ENCODE measurements around the gene OPN5. TPM values are rescaled to one million over a fixed set of nuclear protein-coding genes. Genes with fewer than 3 reads are reported as not detected.

Gene OPN5
- total RNA-seq, 1 experiment from 2014 or later, result not detected

GRCh38 chr6:47819461-47819860 lies 37.6 kb downstream of the OPN5 start:
- no peaks in the 10 kb centered on the region for H3K9me3 ChIP-seq (ENCODE audit: insufficient read depth, low read depth)
- no TSS peak for BruUV-seq (replicated peaks)
- H3K4me2 ChIP-seq, result no peak overlapping the region
- intact Hi-C loops (cut with micrococcal nuclease; ENCODE audit: unreplicated experiment), result no loop called here
- no peaks in the 10 kb centered on the region for H4K20me1 ChIP-seq (ENCODE audit: insufficient read depth)
- no peak overlapping the region for H3K4me3 ChIP-seq
- ChIA-PET POLR2A (ENCODE audit: unreplicated experiment) (no interaction called here), CTCF (interaction anchor here (0.7 kb wide), 1 partner anchor 32 kb away, joined by 9 read pairs; no protein-coding TSS in a partner anchor)
- H3K27ac ChIP-seq, result no peak overlapping the region
- no peaks in the 10 kb centered on the region for H3K36me3 ChIP-seq (ENCODE audit: low read depth)
- no peaks in the 10 kb centered on the region for H3K4me1 ChIP-seq (replicated peaks; ENCODE audit: insufficient read depth)
- TF ChIP-seq EZH2 (IDR thresholded peaks at IDR 0.05; ENCODE audit: low read depth) (no peak), CTCF (conservative IDR thresholded peaks at IDR 0.05) (no peak)
- H3K9me2 ChIP-seq (ENCODE audit: insufficient read depth), result no peaks in the 10 kb centered on the region; the same call in 1 of the 2 replicates
- H3K27me3 ChIP-seq (ENCODE audit: insufficient read depth, low read depth), result no peaks in the 10 kb centered on the region
- H3F3A ChIP-seq (ENCODE audit: insufficient read depth, low read depth), result no peaks in the 10 kb centered on the region
- no peaks in the 10 kb centered on the region for H3K79me2 ChIP-seq (ENCODE audit: low read depth)
- no peak overlapping the region for H2AFZ ChIP-seq
- no peak for DNase-seq

- no TSS peak for BruUV-seq (replicated peaks)
- H3K27me3 ChIP-seq (ENCODE audit: insufficient read depth, low read depth), result no peaks in the 10 kb centered on the region
Measured at GRCh38 chr6:47822856-47823554, 41.2 kb downstream of the OPN5 start.

GRCh38 chr6:47832386-47833100 lies 50.7 kb downstream of the OPN5 start:
- Histone ChIP-seq H3K4me2 (no peak overlapping the region), H3K4me1 (replicated peaks; ENCODE audit: insufficient read depth) (no peaks in the 10 kb centered on the region), H2AFZ (no peak overlapping the region), H3K4me3 (no peak overlapping the region), H3K9me2 (ENCODE audit: insufficient read depth) (no peaks in the 10 kb centered on the region), H4K20me1 (ENCODE audit: insufficient read depth) (no peaks in the 10 kb centered on the region), H3K27me3 (ENCODE audit: insufficient read depth, low read depth) (no peaks in the 10 kb centered on the region), H3F3A (ENCODE audit: insufficient read depth, low read depth) (no peaks in the 10 kb centered on the region), H3K79me2 (ENCODE audit: low read depth) (no peaks in the 10 kb centered on the region), H3K27ac (no peak overlapping the region), H3K9me3 (ENCODE audit: insufficient read depth, low read depth) (no peaks in the 10 kb centered on the region), H3K36me3 (ENCODE audit: low read depth) (no peaks in the 10 kb centered on the region)
- no TSS peak for BruUV-seq (replicated peaks)
- no peak for TF ChIP-seq EZH2 (IDR thresholded peaks at IDR 0.05; ENCODE audit: low read depth)
- TF ChIP-seq CTCF (conservative IDR thresholded peaks at IDR 0.05), result no peak
- no peak for DNase-seq
- ChIA-PET POLR2A (ENCODE audit: unreplicated experiment) (no interaction called here), CTCF (no interaction called here)
- intact Hi-C loops (cut with micrococcal nuclease; ENCODE audit: unreplicated experiment), result no loop called here

More at GRCh38 chr6:47822856-47823554, 41.2 kb downstream of the OPN5 start:
- intact Hi-C loops (cut with micrococcal nuclease; ENCODE audit: unreplicated experiment), result no loop called here
- no peak overlapping the region for H3K27ac ChIP-seq
- DNase-seq, result no peak
- no peak overlapping the region for H3K4me2 ChIP-seq
- TF ChIP-seq CTCF (conservative IDR thresholded peaks at IDR 0.05), result no peak
- TF ChIP-seq EZH2 (IDR thresholded peaks at IDR 0.05; ENCODE audit: low read depth), result no peak
- CTCF ChIA-PET, result no interaction called here
- no peaks in the 10 kb centered on the region for H3F3A ChIP-seq (ENCODE audit: insufficient read depth, low read depth)
- H3K36me3 ChIP-seq (ENCODE audit: low read depth), result no peaks in the 10 kb centered on the region
- H3K9me3 ChIP-seq (ENCODE audit: insufficient read depth, low read depth), result no peaks in the 10 kb centered on the region
- H3K4me1 ChIP-seq (replicated peaks; ENCODE audit: insufficient read depth), result no peaks in the 10 kb centered on the region
- POLR2A ChIA-PET (ENCODE audit: unreplicated experiment), result no interaction called here
- no peaks in the 10 kb centered on the region for H3K79me2 ChIP-seq (ENCODE audit: low read depth)
- no peaks in the 10 kb centered on the region for H4K20me1 ChIP-seq (ENCODE audit: insufficient read depth)
- no peak overlapping the region for H3K4me3 ChIP-seq
- H3K9me2 ChIP-seq (ENCODE audit: insufficient read depth), result no peaks in the 10 kb centered on the region; the same call in 1 of the 2 replicates
- H2AFZ ChIP-seq, result no peak overlapping the region
